Smooth muscle cell (in vitro differentiated cells): Measurements from ENCODE around the gene CYTH4. TPM values are rescaled to one million over a fixed set of nuclear protein-coding genes. Genes with fewer than 3 reads are reported as not detected.
A peak's percentile ranks its signal among the peaks of the same experiment; 100 is the strongest.

Source experiments
- DNase-seq: peaks from one replicate; lab custom pipeline; 2025; ENCODE audit not compliant: unreplicated experiment; lab: John Stamatoyannopoulos, UW
- H2AFZ ChIP-seq: fragments of 200-600 bp; sonication (generic); 2 replicates; pipeline ENCODE4 v1.6.0; 2016; ENCODE audit warnings: antibody characterized with exemption, low read depth, mild to moderate bottlenecking
- H3F3A ChIP-seq: fragments of 200-600 bp; sonication (generic); 2 replicates; pipeline ENCODE4 v1.6.0; 2017; ENCODE audit warnings: antibody characterized with exemption, low read depth
- H3K27ac ChIP-seq: fragments of 200-600 bp; sonication (generic); 2 replicates; pipeline ENCODE4 v1.5.1; 2016; ENCODE audit warnings: low read depth, mild to moderate bottlenecking
- H3K27me3 ChIP-seq: fragments of 200-600 bp; sonication (generic); 2 replicates; pipeline ENCODE4 v1.6.1; 2016; ENCODE audit warnings: low read depth, mild to moderate bottlenecking
- H3K36me3 ChIP-seq: fragments of 200-600 bp; sonication (generic); 2 replicates; pipeline ENCODE4 v1.5.1; 2016; ENCODE audit warnings: low read depth
- H3K4me1 ChIP-seq: fragments of 200-600 bp; sonication (generic); 2 replicates; pipeline ENCODE4 v1.5.1; 2016; ENCODE audit warnings: low read depth
- H3K4me2 ChIP-seq: fragments of 200-600 bp; sonication (generic); 2 replicates; pipeline ENCODE4 v1.6.0; 2016; ENCODE audit warnings: mild to moderate bottlenecking
- H3K4me3 ChIP-seq: fragments of 200-600 bp; sonication (generic); 2 replicates; pipeline ENCODE4 v1.5.1; 2016; ENCODE audit warnings: mild to moderate bottlenecking
- H3K79me2 ChIP-seq: fragments of 200-600 bp; sonication (generic); 2 replicates; pipeline ENCODE4 v1.6.0; 2016; ENCODE audit warnings: low read depth, mild to moderate bottlenecking
- H3K9ac ChIP-seq: fragments of 200-600 bp; sonication (generic); 2 replicates; pipeline ENCODE4 v1.6.0; 2016; ENCODE audit warnings: low read depth
- H3K9me3 ChIP-seq: fragments of 200-600 bp; sonication (generic); replicated peaks from 2 replicates; pipeline ENCODE4 v1.5.1; 2016; ENCODE audit warnings: low read depth
- H4K20me1 ChIP-seq: fragments of 200-600 bp; sonication (generic); 2 replicates; pipeline ENCODE4 v1.6.0; 2016; ENCODE audit warnings: low read depth
- WGBS: methylation state at CpG from one replicate; pipeline ENCODE4 v1.1.7; 2016; ENCODE audit warnings: low lambda C conversion rate; 5-methylcytosine and 5-hydroxymethylcytosine counted together
- polyA plus RNA-seq: library from polyadenylated mRNA; unstranded; fragments of >200 nt; fragmentation: Nextera tagmentation; extraction: Ambion mirVana; gene quantifications from 2 replicates; pipeline ENCODE4 v1.2.1, GENCODE V29; 2016
- total RNA-seq: library from RNA; depleted of rRNA; stranded (reverse); fragments of >200 nt; gene quantifications from 2 replicates; pipeline ENCODE4 v1.2.3, GENCODE V29; 2014
- TF ChIP-seq, protein P1 (sequence below): fragments of 200-600 bp; sonication (generic); IDR thresholded peaks from 2 replicates; pipeline ENCODE4 v1.5.1; 2017; ENCODE audit warnings: borderline replicate concordance, mild to moderate bottlenecking, antibody characterized with exemption; ENCODE audit not compliant: insufficient read depth, poor library complexity, severe bottlenecking

CYTH4 gene
- total and polyA plus RNA-seq, 2 experiments from 2014 or later: not detected

DNA sequence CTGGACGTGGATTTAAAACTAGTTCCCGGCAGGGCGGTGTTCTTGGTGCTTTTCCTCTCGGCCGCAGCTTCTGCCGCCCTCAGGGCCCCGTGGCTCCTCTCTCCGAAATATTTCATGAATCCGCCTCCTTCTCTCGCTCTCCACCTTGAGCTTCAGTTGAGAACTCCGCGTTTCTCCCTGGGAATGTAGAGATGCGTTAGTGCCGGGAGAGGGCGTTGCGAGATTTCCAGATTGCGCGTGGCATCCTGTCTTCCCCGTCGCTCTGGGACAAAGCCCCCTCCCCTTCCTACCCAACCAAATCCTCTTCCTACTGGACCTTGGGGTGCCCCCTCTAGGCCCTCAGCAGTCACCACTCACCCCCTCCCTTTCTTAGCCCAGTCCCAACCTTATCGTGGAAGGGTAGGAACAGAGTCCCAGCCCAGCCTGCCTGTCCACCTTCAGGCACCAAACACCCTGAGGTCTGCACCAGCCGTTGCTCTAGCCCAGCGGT, 22.7 kb upstream of the CYTH4 start:
- no peak overlapping the region for H3K4me3 ChIP-seq
- no peaks in the 10 kb centered on the region for H3F3A ChIP-seq
- no peaks in the 10 kb centered on the region for H3K9me3 ChIP-seq
- H3K36me3 ChIP-seq: no peaks in the 10 kb centered on the region
- 16% methylated on average over 23 of the region's 23 CpGs for WGBS
- TF ChIP-seq, protein P1, sequence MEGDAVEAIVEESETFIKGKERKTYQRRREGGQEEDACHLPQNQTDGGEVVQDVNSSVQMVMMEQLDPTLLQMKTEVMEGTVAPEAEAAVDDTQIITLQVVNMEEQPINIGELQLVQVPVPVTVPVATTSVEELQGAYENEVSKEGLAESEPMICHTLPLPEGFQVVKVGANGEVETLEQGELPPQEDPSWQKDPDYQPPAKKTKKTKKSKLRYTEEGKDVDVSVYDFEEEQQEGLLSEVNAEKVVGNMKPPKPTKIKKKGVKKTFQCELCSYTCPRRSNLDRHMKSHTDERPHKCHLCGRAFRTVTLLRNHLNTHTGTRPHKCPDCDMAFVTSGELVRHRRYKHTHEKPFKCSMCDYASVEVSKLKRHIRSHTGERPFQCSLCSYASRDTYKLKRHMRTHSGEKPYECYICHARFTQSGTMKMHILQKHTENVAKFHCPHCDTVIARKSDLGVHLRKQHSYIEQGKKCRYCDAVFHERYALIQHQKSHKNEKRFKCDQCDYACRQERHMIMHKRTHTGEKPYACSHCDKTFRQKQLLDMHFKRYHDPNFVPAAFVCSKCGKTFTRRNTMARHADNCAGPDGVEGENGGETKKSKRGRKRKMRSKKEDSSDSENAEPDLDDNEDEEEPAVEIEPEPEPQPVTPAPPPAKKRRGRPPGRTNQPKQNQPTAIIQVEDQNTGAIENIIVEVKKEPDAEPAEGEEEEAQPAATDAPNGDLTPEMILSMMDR: peak; percentile 54
- H3K27me3 ChIP-seq: peaks cover 9% of the 10 kb centered on the region
- H3K4me1 ChIP-seq: peaks cover 6% of the 10 kb centered on the region
- no peak overlapping the region for H3K9ac ChIP-seq
- H4K20me1 ChIP-seq: no peaks in the 10 kb centered on the region
- no peak overlapping the region for H2AFZ ChIP-seq
- H3K4me2 ChIP-seq: peak overlapping the region; percentile 72
- DNase-seq: no peak
- no peak overlapping the region for H3K27ac ChIP-seq
- no peaks in the 10 kb centered on the region for H3K79me2 ChIP-seq

- no peak overlapping the region for H3K9ac ChIP-seq
- H2AFZ ChIP-seq: no peak overlapping the region
- H3K9me3 ChIP-seq: no peaks in the 10 kb centered on the region
- H3K4me1 ChIP-seq: peaks cover 6% of the 10 kb centered on the region
- 83% methylated on average over 15 of the region's 15 CpGs for WGBS
- no peak overlapping the region for H3K27ac ChIP-seq
- H3K79me2 ChIP-seq: no peaks in the 10 kb centered on the region
- TF ChIP-seq, protein P1: no peak
- no peak overlapping the region for H3K4me3 ChIP-seq
- H3K27me3 ChIP-seq: peaks cover 7% of the 10 kb centered on the region
- H3K4me2 ChIP-seq: no peak overlapping the region
- H3K36me3 ChIP-seq: no peaks in the 10 kb centered on the region
- no peaks in the 10 kb centered on the region for H4K20me1 ChIP-seq
- H3F3A ChIP-seq: no peaks in the 10 kb centered on the region
- DNase-seq: no peak
Measured at GRCh38 chr22:37260155-37260795, 22.0 kb upstream of the CYTH4 start.

GRCh38 chr22:37260901-37261336, 21.4 kb upstream of the CYTH4 start:
- H3K4me1 ChIP-seq: peaks cover 6% of the 10 kb centered on the region
- H3K4me2 ChIP-seq: no peak overlapping the region
- H2AFZ ChIP-seq: no peak overlapping the region
- no peaks in the 10 kb centered on the region for H3K9me3 ChIP-seq
- H3K9ac ChIP-seq: no peak overlapping the region
- H3K4me3 ChIP-seq: no peak overlapping the region
- no peaks in the 10 kb centered on the region for H3F3A ChIP-seq
- no peaks in the 10 kb centered on the region for H3K36me3 ChIP-seq
- no peak for DNase-seq
- 31% methylated on average over 14 of the region's 14 CpGs for WGBS
- H3K27ac ChIP-seq: no peak overlapping the region
- H4K20me1 ChIP-seq: no peaks in the 10 kb centered on the region
- no peaks in the 10 kb centered on the region for H3K79me2 ChIP-seq
- H3K27me3 ChIP-seq: peaks cover under 1% of the 10 kb centered on the region
- TF ChIP-seq, protein P1: peak; percentile 87

DNA sequence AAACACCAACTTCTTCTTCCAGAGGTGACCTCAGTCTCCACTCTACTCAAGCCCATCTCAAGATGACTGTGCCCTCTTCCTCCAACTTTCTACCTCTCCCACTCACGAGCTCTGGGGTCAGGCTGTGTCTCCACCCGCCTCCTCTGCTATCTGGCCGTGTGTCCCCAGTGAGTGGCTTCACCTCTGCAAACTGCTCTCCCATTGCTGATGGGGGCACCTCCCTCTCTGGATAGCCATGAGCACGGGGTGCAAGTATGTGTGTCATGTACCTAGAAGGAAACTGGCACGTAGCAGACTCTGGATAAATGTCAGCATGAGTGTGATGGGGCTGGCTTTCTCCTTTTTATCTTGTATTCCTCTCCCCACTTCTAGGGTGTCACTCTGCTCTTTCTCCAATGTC, 20.0 kb upstream of the CYTH4 start:
- H3K4me3 ChIP-seq: no peak overlapping the region
- TF ChIP-seq, protein P1: no peak
- H4K20me1 ChIP-seq: no peaks in the 10 kb centered on the region
- no peaks in the 10 kb centered on the region for H3F3A ChIP-seq
- H3K36me3 ChIP-seq: no peaks in the 10 kb centered on the region
- DNase-seq: no peak
- no peak overlapping the region for H2AFZ ChIP-seq
- H3K79me2 ChIP-seq: no peaks in the 10 kb centered on the region
- no peak overlapping the region for H3K27ac ChIP-seq
- no peaks in the 10 kb centered on the region for H3K9me3 ChIP-seq
- WGBS: 86% methylated on average over 5 of the region's 5 CpGs
- no peak overlapping the region for H3K9ac ChIP-seq
- no peak overlapping the region for H3K4me2 ChIP-seq
- H3K4me1 ChIP-seq: peaks cover 6% of the 10 kb centered on the region
- no peaks in the 10 kb centered on the region for H3K27me3 ChIP-seq
